Middle frontal gyrus (tissue), 1 donor: ENCODE measurements around the gene SUCLA2.
"Not testable (repeated sequence)": the region's sequence is repeated elsewhere in the genome, so short reads cannot be mapped to it uniquely, and the experiment has no call there.

ENCODE experiments used
- DNase-seq: peaks from one replicate; pipeline ENCODE4 v3.0.0-alpha.2; 2015; ENCODE audit warnings: low spot score; ENCODE audit errors: extremely low spot score

SUCLA2 gene

GRCh38 chr13:47991859-47992258 is 9.2 kb downstream of the SUCLA2 start:
- no peak for DNase-seq

GRCh38 chr13:47990920-47991466 is 10.1 kb downstream of the SUCLA2 start:
- no peak for DNase-seq

GRCh38 chr13:47990427-47990826 is 10.6 kb downstream of the SUCLA2 start:
- no peak for DNase-seq

- DNase-seq, result no peak
These were observed 18.0 kb downstream of the SUCLA2 start for GRCh38 chr13:47983070-47983469.

GRCh38 chr13:47976325-47976724 is 24.7 kb downstream of the SUCLA2 start:
- no peak for DNase-seq

- no peak for DNase-seq
These were observed 36.2 kb downstream of the SUCLA2 start for GRCh38 chr13:47964863-47965262.

- DNase-seq, result no peak
These were observed 38.8 kb downstream of the SUCLA2 start for GRCh38 chr13:47962237-47962636.

- no peak for DNase-seq
These were observed 41.4 kb downstream of the SUCLA2 start for GRCh38 chr13:47959468-47960247.

GRCh38 chr13:47957073-47957472 is 44.0 kb downstream of the SUCLA2 start:
- no peak for DNase-seq

GRCh38 chr13:47955836-47956235 is 45.2 kb downstream of the SUCLA2 start:
- no peak for DNase-seq

- DNase-seq, result no peak
These were observed 51.3 kb downstream of the SUCLA2 start for GRCh38 chr13:47949799-47950198.

GRCh38 chr13:47945738-47946137 is 55.3 kb downstream of the SUCLA2 start:
- no peak for DNase-seq

- DNase-seq, result not testable (repeated sequence)
These were observed 55.9 kb downstream of the SUCLA2 start for GRCh38 chr13:47945146-47945545.

GRCh38 chr13:47934371-47934770 is 66.7 kb downstream of the SUCLA2 start:
- DNase-seq, result no peak

- no peak for DNase-seq
These were observed 67.8 kb downstream of the SUCLA2 start for GRCh38 chr13:47932950-47933923.

GRCh38 chr13:47930649-47931165 is 70.4 kb downstream of the SUCLA2 start:
- no peak for DNase-seq

GRCh38 chr13:47929156-47929555 is 71.9 kb downstream of the SUCLA2 start:
- no peak for DNase-seq

- no peak for DNase-seq
These were observed 84.0 kb downstream of the SUCLA2 start for GRCh38 chr13:47917022-47917574.

- DNase-seq, result no peak
These were observed 92.7 kb downstream of the SUCLA2 start for GRCh38 chr13:47908197-47908902.

GRCh38 chr13:47904891-47905290 is 96.2 kb downstream of the SUCLA2 start:
- no peak for DNase-seq

- DNase-seq, result no peak
These were observed 96.8 kb downstream of the SUCLA2 start for GRCh38 chr13:47904241-47904640.
